ENCODE results near the gene FPR2.

GRCh38 chr19:51716925-51717324 lies 44.1 kb upstream of the FPR2 start:
- no peak for TF ChIP-seq CTCF (IDR thresholded peaks at IDR 0.05; ENCODE audit: extremely low read depth in 1 of 2, insufficient read depth in 1 of 2, low read depth in 1 of 2, low read length in 2 of 2)
- no peak for TF ChIP-seq POLR2AphosphoS5 (IDR thresholded peaks at IDR 0.05; ENCODE audit: insufficient read depth, low read depth, low read length)
- no peak for TF ChIP-seq MAX (IDR thresholded peaks at IDR 0.05; ENCODE audit: insufficient read depth, insufficient read length)
- no peak for TF ChIP-seq POLR2A (IDR thresholded peaks at IDR 0.05; ENCODE audit: low read depth, low read length)
- TF ChIP-seq EZH2 (IDR thresholded peaks at IDR 0.05; ENCODE audit: borderline replicate concordance, low read depth, low read length, severe bottlenecking), result no peak
- no peak for TF ChIP-seq MYC (IDR thresholded peaks at IDR 0.05; ENCODE audit: low read depth, low read length)

All from endothelial cell of umbilical vein (primary cell).